HG03135 (cell line): Measurements from ENCODE around the gene PVRIG.
"Not testable (repeated sequence)": the region's sequence is repeated elsewhere in the genome, so short reads cannot be mapped to it uniquely, and the experiment has no call there.

Experiments
- ATAC-seq: cut with Tn5 transposase; IDR thresholded peaks from one replicate; pipeline ENCODE4 v1.9.1; 2021; ENCODE audit warnings: mild to moderate bottlenecking, moderate library complexity; ENCODE audit not compliant: unreplicated experiment

Gene PVRIG

GRCh38 chr7:100219801-100220585 lies at the start of gene PVRIG:
PVRIG (plus strand) TSS chr7:100219949; CDS start chr7:100219971, 22 bp downstream.
- ATAC-seq = not testable (repeated sequence)

GRCh38 chr7:100170101-100170897 lies 49.5 kb upstream of the PVRIG start:
- ATAC-seq = no peak

GRCh38 chr7:100171087-100171681 lies 48.6 kb upstream of the PVRIG start:
- ATAC-seq = no peak

- no peak for ATAC-seq
Observed at GRCh38 chr7:100171840-100172239, 47.9 kb upstream of the PVRIG start.

- no peak for ATAC-seq
Observed at GRCh38 chr7:100173806-100174495, 45.8 kb upstream of the PVRIG start.

GRCh38 chr7:100174582-100174981 lies 45.2 kb upstream of the PVRIG start:
- ATAC-seq = no peak

GRCh38 chr7:100175296-100175935 lies 44.3 kb upstream of the PVRIG start:
- no peak for ATAC-seq

GRCh38 chr7:100176096-100177044 lies 43.4 kb upstream of the PVRIG start:
- ATAC-seq = no peak

- ATAC-seq = peak; percentile 87
Observed at GRCh38 chr7:100177045-100178001, 42.4 kb upstream of the PVRIG start, which contains the start of the genes GPC2 and STAG3. GPC2 (minus strand) TSS chr7:100177381; CDS start chr7:100177199, 182 bp downstream. STAG3 (plus strand) TSS chr7:100177918; CDS start chr7:100180557, 2,639 bp downstream.

- ATAC-seq = not testable (repeated sequence)
Observed at GRCh38 chr7:100180084-100180483, 39.7 kb upstream of the PVRIG start.

- ATAC-seq = not testable (repeated sequence)
Observed at GRCh38 chr7:100182616-100183015, 37.1 kb upstream of the PVRIG start.

- not testable (repeated sequence) for ATAC-seq
Observed at GRCh38 chr7:100183090-100183489, 36.7 kb upstream of the PVRIG start.

GRCh38 chr7:100185726-100186125 lies 34.0 kb upstream of the PVRIG start:
- ATAC-seq = no peak

- no peak for ATAC-seq
Observed at GRCh38 chr7:100189061-100189460, 30.7 kb upstream of the PVRIG start.

GRCh38 chr7:100190048-100190711 lies 29.6 kb upstream of the PVRIG start:
- ATAC-seq = no peak

GRCh38 chr7:100191775-100192174 lies 28.0 kb upstream of the PVRIG start:
- no peak for ATAC-seq

- ATAC-seq = not testable (repeated sequence)
Observed at GRCh38 chr7:100192281-100192862, 27.4 kb upstream of the PVRIG start.
